Activated CD8-positive, alpha-beta memory T cell treated with anti-CD3 and anti-CD28 coated beads for 24 hours (primary cell): ENCODE results near the gene OBSCN.

ENCODE experiments used
- DNase-seq: peaks from one replicate; pipeline ENCODE4 v3.0.0-alpha.2; 2020

The OBSCN gene

DNA sequence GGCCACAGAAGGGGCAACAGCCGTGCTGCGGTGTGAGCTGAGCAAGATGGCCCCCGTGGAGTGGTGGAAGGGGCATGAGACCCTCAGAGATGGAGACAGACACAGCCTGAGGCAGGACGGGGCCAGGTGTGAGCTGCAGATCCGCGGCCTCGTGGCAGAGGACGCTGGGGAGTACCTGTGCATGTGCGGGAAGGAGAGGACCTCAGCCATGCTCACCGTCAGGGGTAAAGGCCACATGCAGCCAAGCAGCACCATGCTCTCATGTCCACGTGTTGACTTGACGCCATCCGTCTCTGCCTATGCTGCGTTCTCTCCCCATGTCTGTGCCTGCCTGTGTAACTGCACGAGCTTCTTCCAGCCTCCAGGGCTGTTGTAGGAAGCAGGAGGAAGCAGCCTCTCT lies 85.5 kb downstream of the OBSCN start:
- DNase-seq = no peak

GRCh38 chr1:228293816-228294500 lies 86.1 kb downstream of the OBSCN start:
- no peak for DNase-seq

- DNase-seq = no peak
Observed at GRCh38 chr1:228294717-228295116, 86.9 kb downstream of the OBSCN start.

DNA sequence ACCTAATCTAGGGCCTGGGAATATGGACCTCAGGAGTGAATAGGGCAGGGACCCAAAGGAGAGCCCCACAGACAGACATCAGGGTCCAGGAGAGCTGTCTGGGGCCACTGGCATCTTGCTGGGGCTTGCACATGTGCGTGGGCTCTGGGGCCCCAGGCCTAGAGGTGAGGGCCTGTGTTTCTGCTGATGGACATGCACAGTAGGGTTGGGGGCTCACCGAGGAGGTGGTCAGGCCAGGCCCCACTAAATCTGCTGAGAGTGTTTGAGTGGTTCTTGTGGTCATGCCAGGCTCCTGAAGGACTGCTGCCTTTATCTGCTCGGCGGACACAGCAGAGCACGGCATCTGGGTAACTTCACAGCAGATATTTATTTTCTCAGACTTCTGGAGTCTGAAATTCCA lies 87.4 kb downstream of the OBSCN start:
- no peak for DNase-seq

GRCh38 chr1:228295981-228296380 lies 88.1 kb downstream of the OBSCN start:
- no peak for DNase-seq

GRCh38 chr1:228297242-228297641 lies 89.4 kb downstream of the OBSCN start:
- DNase-seq = no peak

- DNase-seq = no peak
Observed at GRCh38 chr1:228297822-228298221, 90.0 kb downstream of the OBSCN start.

DNA sequence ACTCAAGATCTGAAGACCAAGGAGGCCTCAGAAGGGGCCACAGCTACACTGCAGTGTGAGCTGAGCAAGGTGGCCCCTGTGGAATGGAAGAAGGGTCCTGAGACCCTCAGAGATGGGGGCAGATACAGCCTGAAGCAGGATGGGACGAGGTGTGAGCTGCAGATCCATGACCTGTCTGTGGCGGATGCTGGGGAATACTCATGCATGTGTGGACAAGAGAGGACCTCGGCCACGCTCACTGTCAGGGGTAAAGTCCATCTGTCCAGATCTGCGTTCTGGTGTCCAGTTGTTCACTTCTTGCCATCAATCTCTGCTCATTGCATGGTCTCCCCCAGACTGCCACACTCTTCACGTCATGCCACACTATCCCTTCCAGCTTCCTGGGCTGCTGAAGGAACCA lies 90.6 kb downstream of the OBSCN start:
- DNase-seq = no peak

- DNase-seq = no peak
Observed at GRCh38 chr1:228299211-228299610, 91.4 kb downstream of the OBSCN start.

- no peak for DNase-seq
Observed at GRCh38 chr1:228299901-228300300, 92.1 kb downstream of the OBSCN start.

DNA sequence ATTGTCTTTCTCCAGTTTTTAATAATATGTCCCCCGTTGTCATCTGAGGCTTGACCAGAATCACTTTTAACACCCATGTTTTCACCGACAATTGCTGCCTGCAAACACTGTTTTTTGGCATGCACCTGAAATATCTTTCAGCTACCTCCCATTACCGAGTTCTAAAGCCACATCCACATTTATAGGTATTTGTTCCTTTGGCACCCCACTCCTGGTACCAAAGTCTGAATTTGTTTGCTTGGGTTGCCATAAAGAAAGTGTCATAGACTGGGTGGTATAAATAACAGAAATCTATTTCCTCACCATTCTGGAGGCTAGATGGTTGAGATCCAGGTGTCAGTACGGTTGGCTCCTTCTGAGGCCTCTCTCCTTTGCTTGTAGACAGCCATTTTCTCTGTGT lies 94.2 kb downstream of the OBSCN start:
- no peak for DNase-seq

GRCh38 chr1:228303596-228303995 lies 95.8 kb downstream of the OBSCN start:
- no peak for DNase-seq

DNA sequence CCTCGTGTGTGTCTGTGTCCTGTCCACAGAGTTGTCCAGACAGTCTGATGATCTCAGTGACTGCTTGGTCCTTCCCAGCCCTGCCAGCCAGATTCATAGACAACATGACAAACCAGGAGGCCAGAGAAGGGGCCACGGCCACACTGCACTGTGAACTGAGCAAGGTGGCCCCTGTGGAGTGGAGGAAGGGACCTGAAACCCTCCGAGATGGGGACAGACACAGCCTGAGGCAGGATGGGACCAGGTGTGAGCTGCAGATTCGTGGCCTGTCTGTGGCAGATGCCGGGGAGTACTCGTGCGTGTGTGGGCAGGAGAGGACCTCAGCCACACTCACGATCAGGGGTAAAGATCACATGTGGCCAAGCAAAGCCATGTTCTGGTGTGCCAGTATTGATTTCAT lies 96.4 kb downstream of the OBSCN start:
- DNase-seq = no peak

DNA sequence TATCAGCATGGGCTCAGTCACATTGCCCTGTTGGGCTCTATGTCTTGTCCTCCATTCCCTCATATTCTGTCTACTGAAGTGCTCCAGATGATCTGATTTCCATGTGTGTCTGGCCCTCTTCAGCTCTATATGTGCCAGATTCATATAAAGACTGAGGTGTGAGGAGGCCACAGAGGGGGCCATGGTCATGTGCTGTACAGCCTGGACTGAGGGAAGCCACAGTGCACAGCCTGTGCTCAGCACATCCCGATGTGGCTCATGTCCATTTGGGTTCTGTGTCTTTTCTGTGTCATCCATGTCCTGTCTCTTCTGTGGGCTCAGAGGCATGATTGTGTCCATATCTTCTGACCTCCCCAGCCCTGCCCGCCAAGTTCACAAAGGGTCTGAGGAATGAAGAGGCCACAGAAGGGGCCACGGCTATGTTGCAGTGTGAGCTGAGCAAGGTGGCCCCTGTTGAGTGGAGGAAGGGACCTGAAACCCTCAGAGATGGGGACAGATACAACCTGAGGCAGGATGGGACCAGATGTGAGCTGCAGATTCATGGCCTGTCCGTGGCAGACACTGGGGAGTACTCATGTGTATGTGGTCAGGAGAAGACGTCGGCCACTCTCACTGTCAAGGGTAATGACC lies 97.0 kb downstream of the OBSCN start:
- DNase-seq = no peak

DNA sequence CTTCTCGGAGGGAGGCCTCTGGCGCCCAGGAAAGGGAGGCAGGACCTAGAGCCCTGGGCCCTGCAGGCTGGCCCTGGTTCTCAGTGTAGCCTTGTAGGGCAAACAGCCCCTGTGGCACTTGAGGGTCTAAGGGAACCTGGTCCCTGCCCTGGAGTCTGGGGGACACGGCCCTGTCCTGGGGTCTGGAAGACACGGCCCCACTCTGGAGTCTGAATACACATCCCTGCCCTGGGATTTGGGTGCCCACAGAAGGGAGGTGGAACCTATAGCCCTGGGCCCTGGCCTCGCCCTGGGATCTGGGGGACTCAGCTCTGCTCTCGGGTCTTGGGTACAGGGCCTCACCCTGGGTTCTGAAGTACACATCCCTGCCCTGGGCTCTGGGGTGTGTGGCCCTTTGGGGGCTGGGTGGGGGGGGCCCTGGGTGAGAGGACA lies 97.9 kb downstream of the OBSCN start:
- DNase-seq = no peak

GRCh38 chr1:228306275-228307217 lies 98.7 kb downstream of the OBSCN start:
- DNase-seq = no peak

DNA sequence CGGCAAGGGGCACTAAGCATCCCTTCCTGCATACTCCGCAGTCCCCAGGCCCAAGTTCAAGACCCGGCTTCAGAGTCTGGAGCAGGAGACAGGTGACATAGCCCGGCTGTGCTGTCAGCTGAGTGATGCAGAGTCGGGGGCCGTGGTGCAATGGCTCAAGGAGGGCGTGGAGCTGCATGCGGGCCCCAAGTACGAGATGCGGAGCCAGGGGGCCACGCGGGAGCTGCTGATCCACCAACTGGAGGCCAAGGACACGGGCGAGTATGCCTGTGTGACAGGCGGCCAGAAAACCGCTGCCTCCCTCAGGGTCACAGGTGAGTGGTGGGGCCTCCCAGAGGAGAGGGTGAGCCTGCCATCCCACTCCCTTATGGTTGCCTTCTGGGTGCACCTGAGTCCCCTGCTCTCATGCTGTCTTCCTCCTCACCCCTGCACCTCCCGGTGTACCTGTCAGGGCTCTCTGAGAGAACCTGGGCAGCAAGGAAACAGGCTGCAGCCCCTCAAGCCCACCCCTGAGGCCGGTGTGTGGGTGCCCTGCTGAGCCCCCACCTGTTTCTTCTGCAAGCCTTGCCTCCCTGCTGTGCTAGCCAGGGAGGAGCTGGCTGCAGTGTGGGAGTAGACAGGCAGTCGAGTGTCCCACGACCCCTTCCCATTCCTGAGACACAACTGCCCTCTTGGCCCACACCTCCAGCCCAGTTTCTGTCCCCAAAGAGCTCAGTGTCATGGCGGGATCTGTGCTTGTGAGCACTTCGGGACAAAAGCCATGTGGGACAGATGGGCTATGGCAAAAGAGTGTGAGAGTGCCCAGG lies 99.6 kb downstream of the OBSCN start:
- peak; percentile 44 for DNase-seq

DNA sequence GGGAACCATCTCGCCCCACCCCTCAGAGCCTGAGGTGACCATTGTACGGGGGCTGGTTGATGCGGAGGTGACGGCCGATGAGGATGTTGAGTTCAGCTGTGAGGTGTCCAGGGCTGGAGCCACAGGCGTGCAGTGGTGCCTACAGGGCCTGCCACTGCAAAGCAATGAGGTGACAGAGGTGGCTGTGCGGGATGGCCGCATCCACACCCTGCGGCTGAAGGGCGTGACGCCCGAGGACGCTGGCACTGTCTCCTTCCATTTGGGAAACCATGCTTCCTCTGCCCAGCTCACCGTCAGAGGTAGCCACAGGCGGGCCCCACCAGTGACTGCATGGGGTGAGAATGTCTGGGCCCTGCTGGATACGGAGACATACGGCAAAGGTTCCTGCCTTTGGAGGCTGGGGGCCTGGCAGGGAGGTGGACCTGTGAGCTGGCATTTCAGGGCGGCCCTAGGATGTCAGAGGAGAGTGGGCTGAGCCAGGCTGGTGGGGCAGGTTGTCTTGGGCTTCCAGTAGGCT lies 100.3 kb downstream of the OBSCN start:
- DNase-seq = no peak

DNA sequence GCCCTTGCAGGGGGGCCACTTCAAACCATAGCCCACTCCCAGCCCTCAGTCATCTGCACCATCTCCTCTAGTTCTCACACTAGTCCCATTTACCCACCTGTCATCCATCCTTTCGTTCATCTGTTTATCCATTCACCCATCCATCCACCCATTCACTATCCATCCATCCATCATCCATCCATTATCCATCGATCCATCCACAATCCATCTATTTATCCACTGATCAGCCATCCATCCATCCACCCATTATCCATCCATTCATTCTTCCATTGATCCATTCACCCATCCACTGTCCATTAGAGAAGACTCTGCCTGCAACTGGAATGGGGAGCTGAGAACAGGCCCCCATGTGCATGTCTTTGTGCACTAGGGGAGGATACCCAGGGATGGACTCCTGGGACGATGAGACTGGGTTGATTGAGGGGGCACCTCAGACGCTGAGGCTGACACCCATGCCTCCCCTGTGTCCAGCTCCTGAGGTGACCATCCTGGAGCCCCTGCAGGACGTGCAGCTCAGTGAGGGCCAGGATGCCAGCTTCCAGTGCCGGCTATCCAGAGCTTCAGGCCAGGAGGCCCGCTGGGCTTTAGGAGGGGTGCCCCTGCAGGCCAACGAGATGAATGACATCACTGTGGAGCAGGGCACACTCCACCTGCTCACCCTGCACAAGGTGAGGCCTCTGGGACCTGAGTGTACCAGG lies 100.9 kb downstream of the OBSCN start:
- no peak for DNase-seq

- no peak for DNase-seq
Observed at GRCh38 chr1:228309326-228310067, 101.7 kb downstream of the OBSCN start.

DNA sequence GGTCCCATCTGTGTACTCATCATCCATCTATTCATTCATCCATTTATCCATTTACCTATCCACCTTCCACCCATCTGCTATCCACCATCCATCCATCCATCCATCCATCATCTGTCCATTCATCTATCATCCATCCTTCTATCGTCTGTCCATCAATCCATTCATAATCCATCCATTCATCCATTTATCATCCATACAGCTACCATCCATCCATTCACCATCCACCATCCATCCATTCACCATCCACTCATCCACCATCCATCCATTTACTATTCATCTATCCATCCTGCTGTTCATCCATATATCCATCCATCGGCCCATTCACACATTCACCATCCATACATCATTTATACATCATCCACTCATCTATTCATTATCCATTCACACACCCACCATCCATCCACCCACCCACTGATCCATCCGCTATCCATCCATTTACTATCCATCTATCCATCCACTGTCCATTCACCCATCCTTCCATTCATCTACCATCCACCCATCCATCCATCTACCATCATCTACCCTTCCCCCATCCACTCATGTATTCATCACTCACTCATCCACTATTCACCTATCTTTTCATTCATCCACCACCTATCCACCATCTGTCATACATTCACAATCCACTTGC lies 102.4 kb downstream of the OBSCN start:
- DNase-seq = no peak
